CD4-positive, CD25-positive, alpha-beta regulatory T cell (primary cell): ENCODE measurements around the gene STMP1. TPM values are rescaled to one million over a fixed set of nuclear protein-coding genes. Genes with fewer than 3 reads are reported as not detected.
"Not testable (repeated sequence)": the region's sequence is repeated elsewhere in the genome, so short reads cannot be mapped to it uniquely, and the experiment has no call there.

Experiments
- ATAC-seq, 2 donors: fragments of 150-1000 bp; cut with Tn5 transposase; one replicate each; pipeline ENCODE4 v1.10.0; 2021; ENCODE audit warnings: low read depth in 2 of 2, moderate number of reproducible peaks in 2 of 2, moderate library complexity in 1 of 2
- DNase-seq, 3 donors: peaks; one replicate each; pipeline versions ENCODE4 v3.0.0 to v3.0.0-alpha.2; 2012 to 2022; ENCODE audit warnings: mixed read lengths in 1 of 3
- H3K27ac ChIP-seq: one replicate; pipeline ENCODE4 v1.7.0; 2013; ENCODE audit warnings: mild to moderate bottlenecking, low read length; ENCODE audit not compliant: insufficient read depth, poor library complexity, severe bottlenecking
- H3K27me3 ChIP-seq: one replicate; pipeline ENCODE4 v1.7.0; 2013; ENCODE audit warnings: low read length; ENCODE audit not compliant: control insufficient read depth, insufficient read depth
- H3K36me3 ChIP-seq: one replicate; pipeline ENCODE4 v1.7.0; 2013; ENCODE audit warnings: mild to moderate bottlenecking, low read length, moderate library complexity; ENCODE audit not compliant: control insufficient read depth, insufficient read depth
- H3K4me1 ChIP-seq: 2 replicates; pipeline ENCODE4 v1.7.0; 2013; ENCODE audit warnings: mild to moderate bottlenecking, low read length; ENCODE audit not compliant: insufficient read depth, control insufficient read depth, poor library complexity, severe bottlenecking
- H3K4me3 ChIP-seq: one replicate; pipeline ENCODE4 v1.7.0; 2013; ENCODE audit warnings: low read depth, mild to moderate bottlenecking, low read length, moderate library complexity
- H3K9me3 ChIP-seq, 2 experiments: 1 replicate in 1 of 2; 2 replicates in 1 of 2; pipeline ENCODE4 v1.7.0; 2013; ENCODE audit warnings: low read length in 2 of 2, mild to moderate bottlenecking in 1 of 2, moderate library complexity in 1 of 2; ENCODE audit not compliant: control insufficient read depth in 2 of 2
- H3K27ac Mint-ChIP-seq, 3 donors: one replicate each; pipeline ENCODE4 v1.8.0; 2020 to 2022; ENCODE audit warnings: mild to moderate bottlenecking in 3 of 3, mixed read lengths in 3 of 3, moderate library complexity in 2 of 3
- H3K27me3 Mint-ChIP-seq: one replicate; pipeline ENCODE4 v1.8.0; 2022; ENCODE audit warnings: mild to moderate bottlenecking, mixed read lengths
- H3K36me3 Mint-ChIP-seq: one replicate; pipeline ENCODE4 v1.8.0; 2020; ENCODE audit warnings: mixed read lengths
- H3K4me1 Mint-ChIP-seq, 4 donors: one replicate each; pipeline ENCODE4 v1.8.0; 2020 to 2022; ENCODE audit warnings: mixed read lengths in 4 of 4, mild to moderate bottlenecking in 1 of 4
- H3K4me3 Mint-ChIP-seq, 4 donors: one replicate each; pipeline ENCODE4 v1.8.0; 2020 to 2022; ENCODE audit warnings: mild to moderate bottlenecking in 4 of 4, mixed read lengths in 4 of 4, moderate library complexity in 3 of 4
- H3K9me3 Mint-ChIP-seq, 7 donors: one replicate each; pipeline ENCODE4 v1.8.0; 2020 to 2022; ENCODE audit warnings: mixed read lengths in 7 of 7, mild to moderate bottlenecking in 3 of 7, moderate library complexity in 2 of 7
- polyA plus RNA-seq, 4 donors: library from polyadenylated mRNA; unstranded; fragments of 300-500 nt; fragmentation: Illumina TruSeq; gene quantifications; one replicate each; pipeline ENCODE4 v1.2.3, GENCODE V29; 2021
- total RNA-seq: library from RNA; stranded (reverse); gene quantifications from one replicate; pipeline ENCODE4 v1.2.3, GENCODE V29; 2022

Gene STMP1
- total and polyA plus RNA-seq, 5 donors from 2014 or later, result 18.2 to 61.4 (median 53.8) TPM

DNA sequence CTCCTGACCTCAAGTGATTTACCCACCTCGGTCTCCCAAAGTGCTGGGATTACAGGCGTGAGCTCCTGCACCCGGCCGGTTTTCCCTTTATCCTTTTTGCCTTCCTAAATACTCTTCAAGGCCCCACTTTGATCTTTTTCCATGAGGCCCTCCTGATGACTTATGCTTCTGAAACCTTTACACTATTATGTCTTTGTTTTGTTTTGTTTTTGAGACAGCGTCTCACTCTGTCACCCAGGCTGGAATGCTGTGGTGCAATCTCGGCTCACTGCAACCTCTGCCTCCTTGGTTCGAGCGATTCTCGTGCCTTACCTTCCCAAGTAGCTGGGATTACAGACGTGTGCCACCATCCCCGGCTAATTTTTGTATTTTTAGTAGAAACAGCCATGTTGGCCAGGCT is 3.8 kb downstream of the STMP1 start:
- no peak overlapping the region for H3K27ac ChIP-seq
- Mint-ChIP-seq H3K27ac (no peak overlapping the region), H3K4me1 (peaks cover 47 to 77% (median 48%) of the 10 kb centered on the region in 4 donors), H3K9me3 (peaks cover 0 to 1% (median 0%) of the 10 kb centered on the region in 7 donors), H3K27me3 (no peaks in the 10 kb centered on the region), H3K4me3 (peak overlapping the region in 2 of 4 donors; percentile 8 to 24), H3K36me3 (peaks cover 27% of the 10 kb centered on the region)
- H3K27me3 ChIP-seq, result no peaks in the 10 kb centered on the region
- H3K4me3 ChIP-seq, result no peak overlapping the region
- ATAC-seq, result no peak
- peaks cover 37% of the 10 kb centered on the region for H3K4me1 ChIP-seq
- no peak for DNase-seq
- H3K9me3 ChIP-seq, result no peaks in the 10 kb centered on the region
- H3K36me3 ChIP-seq, result no peaks in the 10 kb centered on the region

DNA sequence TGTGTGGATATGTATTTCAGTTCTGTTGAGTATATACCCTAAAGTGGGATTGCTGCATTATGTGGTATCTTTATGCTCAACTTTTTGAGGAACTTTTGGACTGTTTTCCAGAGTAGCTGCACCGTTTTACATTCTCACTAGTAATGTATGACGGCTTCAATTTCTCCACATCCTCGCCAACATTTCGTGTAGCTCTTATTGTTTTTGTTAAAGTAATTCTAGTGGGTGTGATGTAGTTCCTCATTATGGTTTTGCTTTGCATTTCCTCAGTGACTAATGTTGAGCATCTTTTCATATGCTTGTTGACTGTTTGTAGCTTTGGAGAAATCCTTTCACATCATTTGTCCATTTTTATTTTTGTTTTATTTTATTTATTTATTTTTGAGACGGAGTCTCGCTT is 4.5 kb downstream of the STMP1 start:
- Mint-ChIP-seq H3K9me3 (no peaks in the 10 kb centered on the region), H3K4me1 (peaks cover 44 to 72% (median 45%) of the 10 kb centered on the region in 4 donors), H3K36me3 (peaks cover 27% of the 10 kb centered on the region), H3K27ac (no peak overlapping the region), H3K4me3 (peak overlapping the region in 2 of 4 donors; percentile 8 to 24), H3K27me3 (no peaks in the 10 kb centered on the region)
- DNase-seq, result no peak
- Histone ChIP-seq H3K4me3 (no peak overlapping the region), H3K4me1 (peaks cover 36% of the 10 kb centered on the region), H3K27ac (no peak overlapping the region), H3K9me3 (no peaks in the 10 kb centered on the region), H3K27me3 (no peaks in the 10 kb centered on the region), H3K36me3 (no peaks in the 10 kb centered on the region)
- no peak for ATAC-seq

DNA sequence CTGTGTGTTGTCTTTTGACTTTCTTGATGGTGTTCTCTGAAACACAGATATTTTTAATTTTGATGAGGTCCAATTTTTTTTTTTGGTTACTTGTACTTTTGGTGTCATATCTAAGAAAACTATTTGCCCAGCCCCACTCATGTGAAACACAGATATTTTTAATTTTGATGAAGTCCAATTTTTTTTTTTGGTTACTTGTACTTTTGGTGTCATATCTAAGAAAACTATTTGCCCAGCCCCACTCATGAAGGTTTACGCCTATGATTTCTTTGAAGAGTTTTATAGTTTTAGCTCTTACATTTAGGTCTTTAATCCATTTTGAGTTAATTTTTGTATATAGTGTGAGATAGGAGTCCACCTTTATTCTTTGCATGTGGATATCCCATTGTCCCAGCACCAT is 5.3 kb downstream of the STMP1 start:
- peaks cover 31% of the 10 kb centered on the region for H3K4me1 ChIP-seq
- peak overlapping the region in 2 of 3 donors; percentile 33 to 80 for H3K27ac Mint-ChIP-seq
- H3K4me3 ChIP-seq, ATAC-seq, DNase-seq, H3K27ac ChIP-seq, H3K9me3 Mint-ChIP-seq, H3K27me3 Mint-ChIP-seq, H3K27me3 ChIP-seq, H3K9me3 ChIP-seq, H3K4me3 Mint-ChIP-seq, H3K36me3 ChIP-seq: not testable (repeated sequence)
- peaks cover 39 to 70% (median 43%) of the 10 kb centered on the region in 4 donors for H3K4me1 Mint-ChIP-seq
- H3K36me3 Mint-ChIP-seq, result peaks cover 30% of the 10 kb centered on the region

DNA sequence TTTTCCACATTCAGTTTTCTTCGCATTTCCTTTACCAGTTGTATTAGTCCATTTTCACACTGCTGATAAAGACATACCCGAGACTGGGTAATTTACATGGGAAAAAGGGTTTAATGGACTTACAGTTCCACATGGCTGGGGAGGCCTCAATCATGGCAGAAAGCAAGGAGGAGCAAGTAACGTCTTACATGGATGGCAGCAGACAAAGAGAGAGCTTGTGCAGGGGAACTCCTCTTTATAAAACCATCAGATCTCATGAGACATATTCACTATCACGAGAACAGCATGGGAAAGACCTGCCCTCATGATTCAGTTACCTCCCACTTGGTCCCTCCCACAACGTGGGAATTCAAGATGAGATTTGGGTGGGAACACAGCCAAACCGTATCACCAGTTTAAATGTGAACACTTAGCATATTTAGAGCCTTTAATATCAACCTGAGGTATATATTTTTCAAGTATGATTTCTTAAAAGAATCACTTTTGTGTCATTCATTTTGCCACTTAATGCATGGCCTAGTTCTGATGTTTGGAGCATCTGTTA is 6.6 kb downstream of the STMP1 start:
- Mint-ChIP-seq H3K4me1 (peaks cover 35 to 64% (median 43%) of the 10 kb centered on the region in 4 donors), H3K36me3 (peaks cover 37% of the 10 kb centered on the region), H3K4me3 (peak overlapping the region in 1 of 4 donors; percentile 36)
- not testable (repeated sequence) for H3K27ac ChIP-seq, H3K27ac Mint-ChIP-seq, H3K9me3 Mint-ChIP-seq, H3K27me3 ChIP-seq, H3K9me3 ChIP-seq, H3K4me3 ChIP-seq, DNase-seq, H3K36me3 ChIP-seq, H3K27me3 Mint-ChIP-seq, ATAC-seq
- peaks cover 18% of the 10 kb centered on the region for H3K4me1 ChIP-seq

DNA sequence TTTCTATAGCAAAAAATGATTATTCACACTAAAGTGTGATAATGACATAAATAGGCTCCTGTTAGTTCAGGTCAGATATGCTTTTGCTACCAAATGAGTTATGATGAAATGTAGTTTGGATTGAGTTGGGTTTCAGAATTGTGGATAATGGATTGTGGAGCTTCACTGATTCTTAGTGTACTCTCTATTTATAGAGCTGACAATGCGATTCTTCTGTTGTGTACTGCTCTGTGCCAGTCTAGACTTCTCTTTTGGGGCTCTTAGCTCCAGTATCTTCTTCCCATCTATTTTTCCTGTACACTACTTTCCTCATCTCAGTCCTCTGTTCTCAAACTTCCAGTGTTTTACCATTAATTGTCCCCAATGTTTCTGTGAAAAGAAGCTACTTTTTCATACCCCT is 7.5 kb downstream of the STMP1 start:
- Mint-ChIP-seq H3K36me3 (peaks cover 45% of the 10 kb centered on the region), H3K27me3 (no peaks in the 10 kb centered on the region), H3K9me3 (no peaks in the 10 kb centered on the region), H3K27ac (peak overlapping the region in 1 of 3 donors; percentile 67), H3K4me3 (no peak overlapping the region), H3K4me1 (peaks cover 26 to 58% (median 43%) of the 10 kb centered on the region in 4 donors)
- peaks cover 5% of the 10 kb centered on the region for H3K36me3 ChIP-seq
- H3K27ac ChIP-seq, result no peak overlapping the region
- H3K27me3 ChIP-seq, result no peaks in the 10 kb centered on the region
- ATAC-seq (no peak), DNase-seq (no peak)
- peaks cover 9% of the 10 kb centered on the region for H3K4me1 ChIP-seq
- no peak overlapping the region for H3K4me3 ChIP-seq
- no peaks in the 10 kb centered on the region for H3K9me3 ChIP-seq

DNA sequence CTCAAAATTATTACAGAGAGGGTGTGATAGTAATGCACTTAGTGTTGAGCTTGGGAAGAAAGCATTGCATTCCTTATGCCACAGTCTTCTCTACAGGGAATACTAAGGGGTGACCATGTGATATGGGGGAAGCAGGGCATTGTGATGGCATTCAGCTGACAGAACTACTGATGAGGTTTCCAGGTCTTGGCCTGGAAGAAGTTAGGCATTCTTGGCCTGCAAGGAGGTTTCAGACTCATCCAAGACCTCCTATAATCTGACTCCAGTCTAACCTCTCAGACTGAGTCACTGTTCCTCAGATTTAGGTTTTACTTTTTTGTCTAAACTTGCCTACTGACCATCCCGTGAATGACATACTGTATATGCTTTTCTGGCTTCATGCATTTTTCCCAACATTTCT is 7.9 kb downstream of the STMP1 start:
- no peak overlapping the region for H3K4me3 ChIP-seq
- DNase-seq, result no peak
- H3K9me3 ChIP-seq, result no peaks in the 10 kb centered on the region
- no peak overlapping the region for H3K27ac ChIP-seq
- Mint-ChIP-seq H3K27me3 (no peaks in the 10 kb centered on the region), H3K4me1 (peaks cover 22 to 54% (median 39%) of the 10 kb centered on the region in 4 donors), H3K4me3 (no peak overlapping the region), H3K9me3 (no peaks in the 10 kb centered on the region), H3K36me3 (peaks cover 45% of the 10 kb centered on the region), H3K27ac (peak overlapping the region in 2 of 3 donors; percentile 49 to 67)
- H3K27me3 ChIP-seq, result no peaks in the 10 kb centered on the region
- H3K4me1 ChIP-seq, result peaks cover 6% of the 10 kb centered on the region
- peaks cover 8% of the 10 kb centered on the region for H3K36me3 ChIP-seq
- ATAC-seq, result no peak

DNA sequence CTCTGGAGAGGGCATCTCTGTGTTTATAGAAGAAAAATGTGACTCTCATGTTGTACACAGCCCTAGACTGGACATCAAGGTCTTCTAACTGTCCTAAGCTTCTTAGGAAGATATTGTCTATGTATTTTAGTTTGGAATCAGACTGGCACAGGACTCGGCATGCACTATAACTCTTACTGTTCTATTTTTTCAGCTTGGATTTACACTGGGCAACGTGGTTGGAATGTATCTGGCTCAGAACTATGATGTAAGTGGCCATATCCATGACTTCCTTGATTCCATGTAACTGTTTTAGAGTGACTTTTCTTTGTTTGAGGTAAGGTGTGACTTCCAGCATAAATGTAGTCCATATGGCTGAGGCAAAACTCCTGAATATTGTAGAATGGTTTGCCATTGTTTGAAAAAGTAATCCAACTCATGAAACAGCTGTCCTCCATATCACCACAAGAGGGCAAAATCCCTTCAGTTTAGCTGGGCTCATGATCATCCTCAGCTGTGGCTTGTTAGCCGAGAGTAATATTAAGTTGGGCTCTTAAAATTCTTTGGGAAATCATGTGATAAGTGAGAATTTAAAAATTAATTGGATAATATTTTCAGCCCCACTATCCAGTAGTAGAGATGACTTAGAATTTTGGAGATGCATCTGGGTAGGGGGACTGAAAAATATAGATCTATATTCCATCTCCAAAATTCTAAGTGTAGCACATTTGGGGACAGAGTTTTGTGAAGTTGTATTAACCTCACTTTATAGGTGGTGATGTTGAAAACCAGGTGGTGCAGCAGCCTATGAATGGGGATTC is 10.4 kb downstream of the STMP1 start:
- ATAC-seq (peak in 1 of 2 donors; percentile 39), DNase-seq (peak in 2 of 3 donors; percentile 13 to 47)
- Mint-ChIP-seq H3K4me1 (peaks cover 16 to 34% (median 31%) of the 10 kb centered on the region in 4 donors), H3K4me3 (no peak overlapping the region), H3K9me3 (no peaks in the 10 kb centered on the region), H3K36me3 (peaks cover 49% of the 10 kb centered on the region), H3K27me3 (no peaks in the 10 kb centered on the region), H3K27ac (peak overlapping the region in 1 of 3 donors; percentile 16)
- Histone ChIP-seq H3K4me3 (no peak overlapping the region), H3K27me3 (no peaks in the 10 kb centered on the region), H3K4me1 (no peaks in the 10 kb centered on the region), H3K36me3 (peaks cover 29% of the 10 kb centered on the region), H3K9me3 (no peaks in the 10 kb centered on the region), H3K27ac (no peak overlapping the region)

DNA sequence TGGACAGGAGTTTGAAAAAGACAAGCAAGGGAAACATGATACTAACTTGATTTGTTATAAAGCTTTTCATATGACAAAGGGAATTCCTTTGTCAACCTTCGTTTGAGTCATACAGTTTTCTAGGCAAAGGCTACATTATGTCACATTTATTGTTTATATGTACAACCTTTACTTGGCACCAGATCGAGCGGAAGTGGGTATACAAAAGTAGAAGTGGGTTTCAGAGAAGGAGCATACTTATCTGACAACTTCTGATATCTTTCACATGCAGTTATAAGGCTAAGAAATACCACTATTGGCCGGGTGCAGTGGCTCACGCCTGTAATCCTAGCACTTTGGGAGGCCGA is 11.0 kb downstream of the STMP1 start:
- no peaks in the 10 kb centered on the region for H3K9me3 Mint-ChIP-seq
- Histone ChIP-seq H3K9me3 (no peaks in the 10 kb centered on the region), H3K4me1 (no peaks in the 10 kb centered on the region), H3K27me3 (no peaks in the 10 kb centered on the region), H3K4me3 (no peak overlapping the region), H3K36me3 (peaks cover 34% of the 10 kb centered on the region), H3K27ac (no peak overlapping the region)
- H3K27me3 Mint-ChIP-seq, result no peaks in the 10 kb centered on the region
- no peak overlapping the region for H3K27ac Mint-ChIP-seq
- DNase-seq (no peak), ATAC-seq (no peak)
- H3K4me1 Mint-ChIP-seq, result peaks cover 12 to 31% (median 28%) of the 10 kb centered on the region in 4 donors
- H3K4me3 Mint-ChIP-seq, result no peak overlapping the region
- peaks cover 49% of the 10 kb centered on the region for H3K36me3 Mint-ChIP-seq
